Sigmoid colon (tissue), 7 donors: Measurements from ENCODE around the gene PRMT7. TPM values are rescaled to one million over a fixed set of nuclear protein-coding genes. Genes with fewer than 3 reads are reported as not detected.

Source experiments
- DNase-seq: peaks from one replicate; pipeline ENCODE4 v3.0.0-alpha.2; 2019
- H3K27ac ChIP-seq, 4 donors: fragments of 200-600 bp; sonication (generic); one replicate each; pipeline ENCODE4 v1.5.1; 2016 to 2019; ENCODE audit warnings: mild to moderate bottlenecking in 1 of 4
- H3K27me3 ChIP-seq, 3 donors: fragments of 200-600 bp; sonication (generic); one replicate each; pipeline ENCODE4 v1.5.1; 2019; ENCODE audit warnings: mild to moderate bottlenecking in 1 of 3
- H3K36me3 ChIP-seq, 4 donors: fragments of 200-600 bp; sonication (generic); one replicate each; pipeline ENCODE4 v1.5.1; 2016 to 2019
- H3K4me1 ChIP-seq, 4 donors: fragments of 200-600 bp; sonication (generic); one replicate each; pipeline ENCODE4 v1.5.1; 2017 to 2019
- H3K4me3 ChIP-seq, 4 donors: fragments of 200-600 bp; sonication (generic); one replicate each; pipeline ENCODE4 v1.5.1; 2017 to 2019; ENCODE audit warnings: mild to moderate bottlenecking in 2 of 4, moderate library complexity in 1 of 4
- H3K9me3 ChIP-seq, 4 donors: fragments of 200-600 bp in 3 of 4; sonication (generic) in 3 of 4; one replicate each; pipeline versions ENCODE4 v1.5.1 to v1.6.1; 2013 to 2019
- CTCF ChIP-seq, 4 experiments: fragments of 450-650 bp in 3 of 4; fragments of 200-600 bp in 1 of 4; IDR thresholded peaks; one replicate each; pipeline ENCODE4 v1.5.1; 2016 to 2019; ENCODE audit warnings: antibody characterized with exemption in 4 of 4, mild to moderate bottlenecking in 3 of 4, moderate library complexity in 2 of 4
- EP300 ChIP-seq, 4 donors: sonication (generic); formaldehyde crosslinking; IDR thresholded peaks; one replicate each; pipeline ENCODE4 v1.6.1; 2017; ENCODE audit warnings: antibody characterized with exemption in 4 of 4
- POLR2A ChIP-seq, 2 donors: fragments of 450-650 bp; IDR thresholded peaks; one replicate each; pipeline ENCODE4 v1.6.1; 2016; ENCODE audit warnings: antibody characterized with exemption in 2 of 2, mild to moderate bottlenecking in 2 of 2, moderate library complexity in 2 of 2
- POLR2AphosphoS5 ChIP-seq, 4 donors: sonication (generic); formaldehyde crosslinking; IDR thresholded peaks; one replicate each; pipeline ENCODE4 v1.6.1; 2017; ENCODE audit warnings: antibody characterized with exemption in 4 of 4
- WGBS, 2 donors: extraction: QIAGEN DNeasy Blood & Tissue Kit; methylation state at CpG; one replicate each; pipeline ENCODE4 v1.1.7; 2013; 5-methylcytosine and 5-hydroxymethylcytosine counted together
- intact Hi-C: fragments of 100-400 bp; cut with DNase I; formaldehyde crosslinking; loops from one replicate; pipeline ENCODE4 v1.15.1; 2023
- polyA plus RNA-seq, 3 donors: library from polyadenylated mRNA; stranded (reverse); fragments of 200-250 nt; gene quantifications; one replicate each; pipeline ENCODE4 v1.2.3, GENCODE V29; 2013
- total RNA-seq, 4 donors: library from RNA; depleted of rRNA; stranded (reverse); fragments of >200 nt; gene quantifications; one replicate each; pipeline ENCODE4 v1.1.0, GENCODE V29; 2016
- donor health status: healthy with polysubstance abuse.
- donor health status: Bipolar disorder and iron deficiency.
- donor health status: healthy.

PRMT7 gene
- total and polyA plus RNA-seq, 7 donors = 12.0 to 51.0 (median 40.7) TPM

GRCh38 chr16:68298907-68299561, 11.8 kb upstream of the PRMT7 start:
- WGBS, 2 donors = 70 to 80% methylated on average over 5 of the region's 5 CpGs
- intact Hi-C loops = no loop called here
- Histone ChIP-seq H3K9me3 (no peaks in the 10 kb centered on the region), H3K27ac (peak overlapping the region; percentile 48 to 69 (median 64)), H3K36me3 (peaks cover 20 to 81% (median 48%) of the 10 kb centered on the region in 4 donors), H3K27me3 (no peaks in the 10 kb centered on the region), H3K4me3 (no peak overlapping the region), H3K4me1 (peaks cover 0 to 30% (median 17%) of the 10 kb centered on the region in 4 donors)
- DNase-seq = peak; percentile 81
- TF ChIP-seq POLR2AphosphoS5 (IDR thresholded peaks at IDR 0.05) (peak in 1 of 4 donors; percentile 9), CTCF (IDR thresholded peaks at IDR 0.05) (no peak)

GRCh38 chr16:68299571-68300453, 11.0 kb upstream of the PRMT7 start:
- intact Hi-C loops = no loop called here
- H3K4me3 ChIP-seq = no peak overlapping the region
- no peak for DNase-seq
- H3K4me1 ChIP-seq = peaks cover 0 to 30% (median 17%) of the 10 kb centered on the region in 4 donors
- H3K27me3 ChIP-seq = no peaks in the 10 kb centered on the region
- H3K9me3 ChIP-seq = no peaks in the 10 kb centered on the region
- H3K27ac ChIP-seq = peak overlapping the region; percentile 48 to 69 (median 64)
- WGBS, 2 donors = 63 to 83% methylated on average over 11 of the region's 11 CpGs
- H3K36me3 ChIP-seq = peaks cover 22 to 81% (median 49%) of the 10 kb centered on the region in 4 donors
- no peak for TF ChIP-seq EP300 (IDR thresholded peaks at IDR 0.05)
- TF ChIP-seq POLR2A (IDR thresholded peaks at IDR 0.05) = no peak
- peak in 1 of 4 donors; percentile 58 for TF ChIP-seq POLR2AphosphoS5 (IDR thresholded peaks at IDR 0.05)

- TF ChIP-seq EP300 (IDR thresholded peaks at IDR 0.05) (no peak), CTCF (IDR thresholded peaks at IDR 0.05) (no peak), POLR2A (IDR thresholded peaks at IDR 0.05) (no peak), POLR2AphosphoS5 (IDR thresholded peaks at IDR 0.05) (no peak)
- no peaks in the 10 kb centered on the region for H3K9me3 ChIP-seq
- H3K36me3 ChIP-seq = peaks cover 22 to 82% (median 50%) of the 10 kb centered on the region in 4 donors
- peaks cover 0 to 30% (median 17%) of the 10 kb centered on the region in 4 donors for H3K4me1 ChIP-seq
- WGBS, 2 donors = 81 to 87% methylated on average over 7 of the region's 7 CpGs
- no peak overlapping the region for H3K4me3 ChIP-seq
- intact Hi-C loops = no loop called here
- DNase-seq = peak; percentile 40
- H3K27me3 ChIP-seq = no peaks in the 10 kb centered on the region
- H3K27ac ChIP-seq = peak overlapping the region in 1 of 4 donors; percentile 61
Measured at GRCh38 chr16:68300734-68301459, 9.9 kb upstream of the PRMT7 start.

GRCh38 chr16:68306633-68307032, 4.2 kb upstream of the PRMT7 start:
- WGBS, 2 donors = 95 to 96% methylated on average over 3 of the region's 3 CpGs
- Histone ChIP-seq H3K9me3 (no peaks in the 10 kb centered on the region), H3K36me3 (peaks cover 17 to 72% (median 22%) of the 10 kb centered on the region in 4 donors), H3K4me3 (no peak overlapping the region), H3K27me3 (no peaks in the 10 kb centered on the region), H3K27ac (no peak overlapping the region), H3K4me1 (peaks cover 0 to 20% (median 20%) of the 10 kb centered on the region in 4 donors)
- no peak for TF ChIP-seq EP300 (IDR thresholded peaks at IDR 0.05)
- TF ChIP-seq POLR2AphosphoS5 (IDR thresholded peaks at IDR 0.05) = no peak
- no peak for TF ChIP-seq CTCF (IDR thresholded peaks at IDR 0.05)
- TF ChIP-seq POLR2A (IDR thresholded peaks at IDR 0.05) = no peak
- intact Hi-C loops = no loop called here
- peak; percentile 15 for DNase-seq
